HEK293T (cell line): ENCODE measurements around the gene ARPC4.

Experiments used
- ARNT ChIP-seq: fragments of 450-650 bp; IDR thresholded peaks from 2 replicates; pipeline ENCODE4 v1.6.1; 2017; ENCODE audit warnings: mild to moderate bottlenecking
- BHLHE40 ChIP-seq: fragments of 450-650 bp; IDR thresholded peaks from 2 replicates; pipeline ENCODE4 v1.6.1; 2016; ENCODE audit warnings: mild to moderate bottlenecking, moderate library complexity, borderline replicate concordance
- ELF4 ChIP-seq: fragments of 450-650 bp; IDR thresholded peaks from 2 replicates; pipeline ENCODE4 v1.6.1; 2017; ENCODE audit warnings: antibody characterized with exemption
- FOXM1 ChIP-seq: fragments of 450-650 bp; IDR thresholded peaks from 2 replicates; pipeline ENCODE4 v1.6.1; 2017; ENCODE audit warnings: mild to moderate bottlenecking, borderline replicate concordance
- SUZ12 ChIP-seq: fragments of 450-650 bp; IDR thresholded peaks from 2 replicates; pipeline ENCODE4 v1.6.1; 2016; ENCODE audit warnings: mild to moderate bottlenecking
- TARDBP ChIP-seq: fragments of 450-650 bp; IDR thresholded peaks from 2 replicates; pipeline ENCODE4 v1.6.1; 2016
- ZNF384 ChIP-seq: fragments of 450-650 bp; IDR thresholded peaks from 2 replicates; pipeline ENCODE4 v1.6.1; 2016
- TF ChIP-seq, protein P1 (sequence below): fragments of 450-650 bp; IDR thresholded peaks from 2 replicates; pipeline ENCODE4 v1.6.1; 2016

DNA sequence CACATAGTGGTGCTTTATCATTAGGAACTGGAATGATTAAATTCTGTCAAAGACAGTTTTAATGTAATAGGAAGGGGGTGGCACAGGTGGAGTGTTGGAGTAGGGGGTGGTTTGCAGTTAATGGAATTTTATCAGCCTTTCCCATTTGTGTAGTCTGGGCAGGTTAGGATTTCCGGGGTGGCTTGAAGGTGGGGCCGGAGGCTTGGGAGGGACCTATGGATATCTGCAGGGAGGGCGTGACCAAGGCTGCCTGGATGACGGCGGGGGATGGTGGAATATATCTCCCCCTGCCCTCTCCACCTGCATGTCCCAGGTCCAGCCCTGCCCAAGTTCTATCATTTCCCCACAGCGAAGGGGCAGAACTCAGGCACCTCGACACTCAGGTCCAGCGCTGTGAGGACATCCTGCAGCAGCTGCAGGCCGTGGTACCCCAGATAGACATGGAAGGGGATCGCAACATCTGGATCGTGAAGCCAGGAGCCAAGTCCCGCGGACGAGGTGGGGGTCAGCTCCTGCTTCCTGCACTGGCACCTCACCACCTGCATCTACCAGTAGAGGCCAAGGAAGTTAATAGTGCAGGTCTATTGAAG is 32.7 kb downstream of the ARPC4 start:
- no peak for TF ChIP-seq BHLHE40
- no peak for TF ChIP-seq SUZ12
- no peak for TF ChIP-seq FOXM1
- TF ChIP-seq TARDBP, result no peak
- TF ChIP-seq, protein P1, sequence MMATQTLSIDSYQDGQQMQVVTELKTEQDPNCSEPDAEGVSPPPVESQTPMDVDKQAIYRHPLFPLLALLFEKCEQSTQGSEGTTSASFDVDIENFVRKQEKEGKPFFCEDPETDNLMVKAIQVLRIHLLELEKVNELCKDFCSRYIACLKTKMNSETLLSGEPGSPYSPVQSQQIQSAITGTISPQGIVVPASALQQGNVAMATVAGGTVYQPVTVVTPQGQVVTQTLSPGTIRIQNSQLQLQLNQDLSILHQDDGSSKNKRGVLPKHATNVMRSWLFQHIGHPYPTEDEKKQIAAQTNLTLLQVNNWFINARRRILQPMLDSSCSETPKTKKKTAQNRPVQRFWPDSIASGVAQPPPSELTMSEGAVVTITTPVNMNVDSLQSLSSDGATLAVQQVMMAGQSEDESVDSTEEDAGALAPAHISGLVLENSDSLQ, result no peak
- TF ChIP-seq ZNF384, result no peak
- TF ChIP-seq ELF4, result no peak
- no peak for TF ChIP-seq ARNT
